ENCODE results near the gene CREB3L1.

- TF ChIP-seq CTCF (IDR thresholded peaks at IDR 0.05) (no peak), POLR2AphosphoS5 (IDR thresholded peaks at IDR 0.05) (peak in 2 of 4 donors; percentile 39 to 42)
These were observed 40.0 kb upstream of the CREB3L1 start for GRCh38 chr11:46237248-46238077.

All from sigmoid colon (tissue), 4 donors.